AG04450 (cell line): Measurements from ENCODE around the gene LANCL2. TPM values are rescaled to one million over a fixed set of nuclear protein-coding genes. Genes with fewer than 3 reads are reported as not detected.

Experiments
- CTCF ChIA-PET: fragments of 300-600, 350-600 bp; formaldehyde crosslinking; extraction: SDS; loops from one replicate; lab custom pipeline; 2022; ENCODE audit warnings: antibody characterized with exemption, inconsistent platforms; lab: Charles Lee
- POLR2A ChIA-PET: fragments of 350-600 bp; formaldehyde crosslinking; extraction: SDS; loops from one replicate; lab custom pipeline; 2021; ENCODE audit warnings: antibody characterized with exemption, inconsistent platforms; lab: Yijun Ruan, JAX
- DNase-seq: peaks from one replicate; pipeline ENCODE4 v3.0.0-alpha.2; 2011; ENCODE audit warnings: low read depth, low spot score
- H3K27ac ChIP-seq: one replicate; pipeline ENCODE4 v1.5.1; 2012; ENCODE audit warnings: low read depth, low read length, control low read depth
- H3K27me3 ChIP-seq: one replicate; pipeline ENCODE4 v1.6.0; 2012; ENCODE audit warnings: low read length; ENCODE audit not compliant: control insufficient read depth, insufficient read depth
- H3K4me3 ChIP-seq: 2 replicates; pipeline ENCODE4 v1.5.1; 2011; ENCODE audit warnings: mild to moderate bottlenecking, low read depth, low read length, control low read depth
- H3K9me3 ChIP-seq: 2 replicates; pipeline ENCODE4 v1.5.1; 2012; ENCODE audit warnings: low read length; ENCODE audit not compliant: control insufficient read depth, insufficient read depth
- CTCF ChIP-seq: IDR thresholded peaks from 2 replicates; pipeline ENCODE4 v1.5.1; 2011; ENCODE audit warnings: low read depth, low read length, control low read depth, inconsistent platforms
- polyA minus RNA-seq: library from RNA; depleted of rRNA, polyadenylated mRNA; stranded (reverse); fragments of >200 nt; gene quantifications from 2 replicates; pipeline ENCODE4 v1.2.3, GENCODE V29; 2011; rRNA and poly(A)+ RNA removed
- polyA plus RNA-seq: library from polyadenylated mRNA; depleted of rRNA; stranded (reverse); fragments of >200 nt; gene quantifications from 2 replicates; pipeline ENCODE4 v1.2.3, GENCODE V29; 2011; rRNA removed

Gene LANCL2, protein sequence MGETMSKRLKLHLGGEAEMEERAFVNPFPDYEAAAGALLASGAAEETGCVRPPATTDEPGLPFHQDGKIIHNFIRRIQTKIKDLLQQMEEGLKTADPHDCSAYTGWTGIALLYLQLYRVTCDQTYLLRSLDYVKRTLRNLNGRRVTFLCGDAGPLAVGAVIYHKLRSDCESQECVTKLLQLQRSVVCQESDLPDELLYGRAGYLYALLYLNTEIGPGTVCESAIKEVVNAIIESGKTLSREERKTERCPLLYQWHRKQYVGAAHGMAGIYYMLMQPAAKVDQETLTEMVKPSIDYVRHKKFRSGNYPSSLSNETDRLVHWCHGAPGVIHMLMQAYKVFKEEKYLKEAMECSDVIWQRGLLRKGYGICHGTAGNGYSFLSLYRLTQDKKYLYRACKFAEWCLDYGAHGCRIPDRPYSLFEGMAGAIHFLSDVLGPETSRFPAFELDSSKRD
- polyA plus RNA-seq (16.9 and 18.0 TPM in 2 replicates), polyA minus RNA-seq (13.0 and 24.6 TPM in 2 replicates)

GRCh38 chr7:55365205-55365674 is at the start of gene LANCL2:
LANCL2 (plus strand) TSS chr7:55365337; CDS start chr7:55366026, 689 bp downstream.
- Histone ChIP-seq H3K27me3 (peaks cover 2% of the 10 kb centered on the region), H3K9me3 (no peaks in the 10 kb centered on the region; the same call in 1 of the 2 replicates), H3K4me3 (peak within 1 kb of the TSS; percentile 97), H3K27ac (peak within 1 kb of the TSS; percentile 97)
- ChIA-PET CTCF (interaction anchor here (1.4 kb wide), 1 partner anchor 50 kb away, joined by 5 read pairs; no protein-coding TSS in a partner anchor), POLR2A (interaction anchor here (0.7 to 1.5 kb wide), 9 partner anchors 10 to 606 kb away, joined by 3 to 14 read pairs (median 6); partner anchors contain the start of gene SEC61G)
- DNase-seq = no peak
- no peak for TF ChIP-seq CTCF

DNA sequence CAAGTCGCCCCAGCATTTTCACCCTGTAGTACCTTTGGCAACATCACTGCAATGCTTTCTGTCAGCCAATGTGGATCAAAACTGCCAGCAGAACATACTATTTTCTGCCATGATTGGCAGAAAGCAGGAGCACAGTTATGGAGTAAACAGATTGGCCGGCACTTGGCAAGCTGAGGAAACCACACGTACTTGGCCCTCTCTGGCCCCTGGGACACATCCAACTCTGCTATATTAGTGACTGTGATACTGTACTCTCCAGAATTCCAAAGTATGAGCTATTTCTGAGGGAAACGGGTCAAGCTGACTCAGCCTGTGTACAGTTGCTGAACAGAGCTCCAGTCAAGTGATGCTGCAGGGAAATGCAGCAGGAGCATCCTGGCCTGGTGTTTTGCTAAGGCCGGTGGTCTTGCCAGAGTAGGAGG is 39.8 kb upstream of the LANCL2 start:
- peaks cover 3% of the 10 kb centered on the region for H3K27me3 ChIP-seq

DNA sequence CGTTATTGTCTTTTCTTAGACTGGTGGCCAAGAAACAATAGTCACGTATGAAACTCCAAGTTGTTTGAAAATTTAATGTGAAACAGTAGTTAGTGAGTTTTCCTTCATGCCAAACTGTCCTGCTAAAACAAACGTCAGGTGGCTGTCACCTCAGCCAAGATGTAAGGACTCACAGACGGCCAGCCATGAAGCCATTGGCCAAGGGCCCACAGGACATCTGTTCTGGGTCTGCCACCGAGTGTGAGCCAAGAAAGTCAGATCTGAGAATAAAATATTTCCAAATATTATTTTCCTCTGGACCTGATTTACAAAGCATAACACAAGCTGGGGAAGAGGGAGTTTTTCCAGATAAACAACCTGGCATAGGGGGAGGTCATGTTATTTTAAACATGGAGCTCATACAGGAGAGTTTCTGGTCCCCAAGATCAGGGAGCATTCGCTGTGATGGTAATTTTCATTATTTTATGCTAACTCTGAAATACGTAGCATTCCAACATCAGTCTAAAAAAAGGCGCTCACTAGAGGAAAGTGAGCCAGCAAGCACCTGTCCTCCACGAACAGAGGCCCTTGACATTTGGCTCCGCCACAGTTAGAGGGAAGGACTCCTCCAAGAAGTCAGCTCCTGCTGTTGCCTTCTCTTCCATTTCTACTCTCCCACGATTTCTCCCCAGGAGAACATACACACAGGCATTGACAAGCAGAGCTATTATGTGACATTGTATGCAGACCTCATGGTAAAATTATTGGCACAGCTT is 38.9 kb upstream of the LANCL2 start:
- Histone ChIP-seq H3K4me3 (no peak overlapping the region), H3K9me3 (no peaks in the 10 kb centered on the region), H3K27ac (no peak overlapping the region), H3K27me3 (peaks cover 3% of the 10 kb centered on the region)
- CTCF ChIA-PET = interaction anchor here (0.9 to 1.1 kb wide), 2 partner anchors 87 to 89 kb away, joined by 3 to 4 read pairs; no protein-coding TSS in a partner anchor
- no peak for TF ChIP-seq CTCF
- DNase-seq = no peak
- POLR2A ChIA-PET = interaction anchor here (0.6 to 1.7 kb wide), 3 partner anchors 26 to 214 kb away, joined by 6 to 8 read pairs (median 8); no protein-coding TSS in a partner anchor

More for the DNA sequence above, 39.8 kb upstream of the LANCL2 start:
- POLR2A ChIA-PET = interaction anchor here (0.6 to 1.7 kb wide), 3 partner anchors 27 to 215 kb away, joined by 6 to 8 read pairs (median 8); no protein-coding TSS in a partner anchor
- Histone ChIP-seq H3K4me3 (no peak overlapping the region), H3K9me3 (no peaks in the 10 kb centered on the region), H3K27ac (no peak overlapping the region)
- peak; percentile 80 for DNase-seq
- TF ChIP-seq CTCF = no peak
- CTCF ChIA-PET = no interaction called here

DNA sequence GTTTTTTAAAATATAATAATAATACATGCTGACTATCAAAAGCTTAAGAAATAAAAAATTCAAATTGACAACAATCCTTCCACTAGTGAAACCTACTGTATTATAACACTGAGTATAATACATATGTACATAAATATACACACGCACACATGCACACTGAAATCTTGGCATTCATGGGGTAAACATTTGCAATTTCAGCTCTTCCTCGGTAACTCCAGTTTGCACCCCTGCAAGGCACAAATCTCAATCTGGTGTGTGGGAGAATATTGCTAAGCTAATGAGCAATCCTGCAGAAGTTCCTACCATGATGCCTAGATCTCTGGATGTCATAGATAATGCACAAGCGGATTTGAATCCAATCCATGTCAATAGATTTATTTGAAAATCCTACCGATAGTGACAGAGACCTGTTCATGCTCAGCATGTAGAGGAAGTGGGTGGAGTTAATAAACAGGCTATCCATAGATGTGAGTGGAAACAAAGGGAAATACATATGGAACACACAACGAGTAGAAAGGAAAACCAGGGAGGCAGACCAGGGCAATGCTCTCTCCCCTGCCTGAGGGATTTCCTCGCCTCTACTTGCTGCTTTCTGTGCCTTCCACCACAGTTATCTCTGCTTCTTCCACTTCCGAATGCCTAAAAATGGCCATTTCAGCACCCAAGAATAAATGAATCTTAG is 38.1 kb upstream of the LANCL2 start:
- no peak for DNase-seq
- Histone ChIP-seq H3K9me3 (no peaks in the 10 kb centered on the region), H3K27me3 (peaks cover 7% of the 10 kb centered on the region), H3K4me3 (no peak overlapping the region), H3K27ac (no peak overlapping the region)
- TF ChIP-seq CTCF = no peak
- CTCF ChIA-PET = interaction anchor here (0.9 to 1.1 kb wide), 2 partner anchors 87 to 88 kb away, joined by 3 to 4 read pairs; no protein-coding TSS in a partner anchor
- POLR2A ChIA-PET = no interaction called here
